ENCODE data around the gene SRGAP2C.
"Not testable (repeated sequence)": the region's sequence is repeated elsewhere in the genome, so short reads cannot be mapped to it uniquely, and the experiment has no call there.

DNA sequence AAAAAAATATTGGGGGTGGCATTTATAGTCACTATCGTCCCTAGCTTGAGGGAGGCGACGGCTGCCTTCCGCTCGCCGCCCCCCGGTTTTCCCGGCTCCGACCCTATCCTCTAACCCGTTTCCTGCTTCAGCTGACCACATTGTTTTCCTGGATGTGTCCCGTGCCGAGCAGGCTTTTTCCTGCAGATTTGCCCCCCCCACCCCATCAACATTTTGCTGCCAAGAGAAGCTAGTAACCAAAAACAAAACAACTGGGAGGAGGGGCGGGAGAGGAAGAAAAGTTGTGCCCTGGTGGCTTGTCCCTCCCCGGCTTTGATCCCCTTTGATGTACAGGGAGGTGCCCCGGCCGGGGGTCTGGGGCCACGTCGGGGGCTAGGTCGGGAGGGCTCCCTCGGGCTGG lies 1.4 kb downstream of the SRGAP2C start:
- TF ChIP-seq, protein P1, sequence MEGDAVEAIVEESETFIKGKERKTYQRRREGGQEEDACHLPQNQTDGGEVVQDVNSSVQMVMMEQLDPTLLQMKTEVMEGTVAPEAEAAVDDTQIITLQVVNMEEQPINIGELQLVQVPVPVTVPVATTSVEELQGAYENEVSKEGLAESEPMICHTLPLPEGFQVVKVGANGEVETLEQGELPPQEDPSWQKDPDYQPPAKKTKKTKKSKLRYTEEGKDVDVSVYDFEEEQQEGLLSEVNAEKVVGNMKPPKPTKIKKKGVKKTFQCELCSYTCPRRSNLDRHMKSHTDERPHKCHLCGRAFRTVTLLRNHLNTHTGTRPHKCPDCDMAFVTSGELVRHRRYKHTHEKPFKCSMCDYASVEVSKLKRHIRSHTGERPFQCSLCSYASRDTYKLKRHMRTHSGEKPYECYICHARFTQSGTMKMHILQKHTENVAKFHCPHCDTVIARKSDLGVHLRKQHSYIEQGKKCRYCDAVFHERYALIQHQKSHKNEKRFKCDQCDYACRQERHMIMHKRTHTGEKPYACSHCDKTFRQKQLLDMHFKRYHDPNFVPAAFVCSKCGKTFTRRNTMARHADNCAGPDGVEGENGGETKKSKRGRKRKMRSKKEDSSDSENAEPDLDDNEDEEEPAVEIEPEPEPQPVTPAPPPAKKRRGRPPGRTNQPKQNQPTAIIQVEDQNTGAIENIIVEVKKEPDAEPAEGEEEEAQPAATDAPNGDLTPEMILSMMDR (CRISPR knock-in tag; IDR thresholded peaks at IDR 0.05) = not testable (repeated sequence)
- TF ChIP-seq ZNF792 (CRISPR knock-in tag; IDR thresholded peaks at IDR 0.05); RNF219 (CRISPR knock-in tag; IDR thresholded peaks at IDR 0.05); POLR2A (IDR thresholded peaks at IDR 0.05; ENCODE audit: insufficient read depth in 1 of 2, low read depth in 2 of 2, low read length in 2 of 2); SP2 (CRISPR knock-in tag; IDR thresholded peaks at IDR 0.05); HDAC2 (CRISPR knock-in tag; IDR thresholded peaks at IDR 0.05); ZBTB8A (CRISPR knock-in tag; IDR thresholded peaks at IDR 0.05; ENCODE audit: borderline replicate concordance, low read depth): not testable (repeated sequence)
